Natural killer cell (primary cell): Measurements from ENCODE around the gene KNDC1. TPM values are rescaled to one million over a fixed set of nuclear protein-coding genes. Genes with fewer than 3 reads are reported as not detected.

Experiments
- ATAC-seq, 3 donors: fragments of 150-1000 bp in 2 of 3; fragments of 200-7000 bp in 1 of 3; cut with Tn5 transposase; 1 replicate in 1 of 3; 2 replicates in 2 of 3; pipeline ENCODE4 v1.10.0; 2021; ENCODE audit warnings: mild to moderate bottlenecking in 2 of 3, moderate library complexity in 2 of 3
- DNase-seq, 2 donors: peaks; one replicate each; pipeline versions ENCODE4 v3.0.0 to v3.0.0-alpha.2; 2013 to 2021; ENCODE audit warnings: mixed read lengths in 1 of 2
- H3K27ac ChIP-seq: one replicate; pipeline ENCODE4 v1.5.1; 2013; ENCODE audit warnings: mild to moderate bottlenecking, low read length
- H3K27me3 ChIP-seq: one replicate; pipeline ENCODE4 v1.6.1; 2013; ENCODE audit warnings: low read length; ENCODE audit not compliant: control insufficient read depth, insufficient read depth
- H3K36me3 ChIP-seq: one replicate; pipeline ENCODE4 v1.6.1; 2013; ENCODE audit warnings: low read length; ENCODE audit not compliant: control insufficient read depth, insufficient read depth
- H3K4me1 ChIP-seq: one replicate; pipeline ENCODE4 v1.6.1; 2013; ENCODE audit warnings: low read length; ENCODE audit not compliant: control insufficient read depth, insufficient read depth
- H3K4me3 ChIP-seq: one replicate; pipeline ENCODE4 v1.5.1; 2013; ENCODE audit warnings: low read length
- H3K9me3 ChIP-seq: one replicate; pipeline ENCODE4 v1.6.1; 2013; ENCODE audit warnings: low read length; ENCODE audit not compliant: control insufficient read depth, insufficient read depth
- H3K27ac Mint-ChIP-seq, 2 donors: one replicate each; pipeline ENCODE4 v1.8.0; 2022; ENCODE audit warnings: mild to moderate bottlenecking in 2 of 2, mixed read lengths in 2 of 2, moderate library complexity in 1 of 2
- H3K27me3 Mint-ChIP-seq, 2 donors: one replicate each; pipeline ENCODE4 v1.8.0; 2022; ENCODE audit warnings: low read depth in 2 of 2, mixed read lengths in 2 of 2
- H3K36me3 Mint-ChIP-seq: one replicate; pipeline ENCODE4 v1.8.0; 2022; ENCODE audit warnings: mixed read lengths
- H3K4me1 Mint-ChIP-seq, 2 donors: one replicate each; pipeline ENCODE4 v1.8.0; 2022; ENCODE audit warnings: mixed read lengths in 2 of 2
- H3K4me3 Mint-ChIP-seq: one replicate; pipeline ENCODE4 v1.8.0; 2022; ENCODE audit warnings: mild to moderate bottlenecking, moderate library complexity, mixed read lengths
- H3K9me3 Mint-ChIP-seq, 2 donors: one replicate each; pipeline ENCODE4 v1.8.0; 2022; ENCODE audit warnings: mixed read lengths in 2 of 2
- CTCF ChIP-seq: fragments of 200-600 bp; IDR thresholded peaks from one replicate; pipeline ENCODE4 v1.8.0; 2022; ENCODE audit warnings: antibody characterized with exemption
- WGBS: methylation state at CpG from one replicate; pipeline ENCODE4 v1.1.7; 2013; ENCODE audit warnings: missing lambda C conversion rate; ENCODE audit not compliant: insufficient coverage; 5-methylcytosine and 5-hydroxymethylcytosine counted together
- intact Hi-C: fragments of 100-400 bp; cut with micrococcal nuclease; formaldehyde crosslinking; loops from one replicate; pipeline ENCODE4 v1.14.2; 2022
- total RNA-seq, 4 donors: library from RNA; stranded (reverse); fragments of 120-200 nt in 1 of 4; gene quantifications; one replicate each; pipeline versions ENCODE4 v1.2.3 to v1.2.4, GENCODE V29; 2013 to 2022

Gene KNDC1
- total RNA-seq, 3 donors from 2014 or later (not counting 1 experiment from before 2014, with no cell fraction given), result 2.1 to 5.9 TPM; not detected in 1

- no peaks in the 10 kb centered on the region for H3K36me3 ChIP-seq
- H3K4me1 Mint-ChIP-seq, result peaks cover 6 to 29% of the 10 kb centered on the region in 2 donors
- no peak overlapping the region for H3K27ac ChIP-seq
- peak in 1 of 3 donors; percentile 23 for ATAC-seq
- H3K9me3 Mint-ChIP-seq, result no peaks in the 10 kb centered on the region
- peaks cover 32 to 47% of the 10 kb centered on the region in 2 donors for H3K27me3 Mint-ChIP-seq
- no peak overlapping the region for H3K4me3 Mint-ChIP-seq
- TF ChIP-seq CTCF, result no peak
- no peak for DNase-seq
- no peak overlapping the region for H3K4me3 ChIP-seq
- WGBS, result 3% methylated on average over 103 of the region's 103 CpGs
- peaks cover 39% of the 10 kb centered on the region for H3K4me1 ChIP-seq
- peaks cover 30% of the 10 kb centered on the region for H3K27me3 ChIP-seq
- H3K27ac Mint-ChIP-seq, result no peak overlapping the region
- no peaks in the 10 kb centered on the region for H3K36me3 Mint-ChIP-seq
- H3K9me3 ChIP-seq, result no peaks in the 10 kb centered on the region
- intact Hi-C loops, result no loop called here
Observed at GRCh38 chr10:133236401-133237240, 76.6 kb downstream of the KNDC1 start.

- peak overlapping the region; percentile 50 for H3K4me3 Mint-ChIP-seq
- H3K27ac Mint-ChIP-seq, result no peak overlapping the region
Observed at GRCh38 chr10:133237241-133237587, 77.2 kb downstream of the KNDC1 start.

GRCh38 chr10:133237588-133238465, 77.8 kb downstream of the KNDC1 start, which contains the start of gene VENTX:
VENTX (plus strand) TSS chr10:133237855; CDS start chr10:133237915, 60 bp downstream.
- H3K27me3 ChIP-seq, result peaks cover 24% of the 10 kb centered on the region
- intact Hi-C loops, result no loop called here
- peak within 1 kb of the TSS; percentile 50 for H3K4me3 Mint-ChIP-seq
- H3K27ac ChIP-seq, result no peak within 1 kb of the TSS
- TF ChIP-seq CTCF, result no peak
- ATAC-seq (no peak), DNase-seq (no peak)
- peaks cover 6 to 40% of the 10 kb centered on the region in 2 donors for H3K4me1 Mint-ChIP-seq
- no peaks in the 10 kb centered on the region for H3K9me3 ChIP-seq
- H3K36me3 Mint-ChIP-seq, result no peaks in the 10 kb centered on the region
- no peak within 1 kb of the TSS for H3K4me3 ChIP-seq
- peaks cover 25 to 51% of the 10 kb centered on the region in 2 donors for H3K27me3 Mint-ChIP-seq
- no peaks in the 10 kb centered on the region for H3K36me3 ChIP-seq
- H3K4me1 ChIP-seq, result peaks cover 47% of the 10 kb centered on the region
- no peak within 1 kb of the TSS for H3K27ac Mint-ChIP-seq
- 54% methylated on average over 55 of the region's 60 CpGs for WGBS
- H3K9me3 Mint-ChIP-seq, result no peaks in the 10 kb centered on the region

More at GRCh38 chr10:133237241-133237587, 77.2 kb downstream of the KNDC1 start:
- 13% methylated on average over 32 of the region's 32 CpGs for WGBS
- Histone ChIP-seq H3K9me3 (no peaks in the 10 kb centered on the region), H3K36me3 (no peaks in the 10 kb centered on the region), H3K27me3 (peaks cover 25% of the 10 kb centered on the region), H3K4me1 (peaks cover 45% of the 10 kb centered on the region), H3K27ac (no peak overlapping the region), H3K4me3 (no peak overlapping the region)
- Mint-ChIP-seq H3K36me3 (no peaks in the 10 kb centered on the region), H3K27me3 (peaks cover 26 to 47% of the 10 kb centered on the region in 2 donors), H3K9me3 (no peaks in the 10 kb centered on the region), H3K4me1 (peaks cover 6 to 33% of the 10 kb centered on the region in 2 donors)
- TF ChIP-seq CTCF, result no peak
- no peak for ATAC-seq
- intact Hi-C loops, result no loop called here
- no peak for DNase-seq
